22Rv1 (cell line): ENCODE data around the gene DPP6.

Experiments
- CTCF ChIP-seq: fragments of 450-650 bp; IDR thresholded peaks from 2 replicates; pipeline ENCODE4 v1.5.1; 2017; ENCODE audit warnings: mild to moderate bottlenecking
- ZFX ChIP-seq: fragments of 450-650 bp; IDR thresholded peaks from 2 replicates; pipeline ENCODE4 v1.6.1; 2017; ENCODE audit warnings: antibody characterized with exemption, borderline replicate concordance

GRCh38 chr7:154167051-154167450, 114.9 kb downstream of the DPP6 start:
- no peak for TF ChIP-seq CTCF
- TF ChIP-seq ZFX: no peak
